SK-N-SH (cell line): ENCODE measurements around the gene FKBP4.

ENCODE experiments used
- NRF1 ChIP-seq: IDR thresholded peaks from 2 replicates; pipeline ENCODE4 v1.6.1; 2012; ENCODE audit warnings: low read depth, mild to moderate bottlenecking, low read length
- POLR2AphosphoS5 ChIP-seq: IDR thresholded peaks from 2 replicates; pipeline ENCODE4 v1.6.1; 2012; ENCODE audit warnings: low read depth, low read length
- RAD21 ChIP-seq: IDR thresholded peaks from 2 replicates; pipeline ENCODE4 v1.6.1; 2012; ENCODE audit warnings: mild to moderate bottlenecking, low read length
- SIN3A ChIP-seq: IDR thresholded peaks from 2 replicates; pipeline ENCODE4 v1.6.1; 2012; ENCODE audit warnings: low read depth, mild to moderate bottlenecking, low read length, moderate library complexity, borderline replicate concordance
- TAF1 ChIP-seq: IDR thresholded peaks from 2 replicates; pipeline ENCODE4 v1.6.1; 2012; ENCODE audit warnings: low read depth, mild to moderate bottlenecking, low read length, moderate library complexity, borderline replicate concordance
- TF ChIP-seq, protein P1 (sequence below): fragments of 200-600 bp; sonication (generic); IDR thresholded peaks from 2 replicates; pipeline ENCODE4 v1.6.1; 2017; ENCODE audit warnings: antibody characterized with exemption, mild to moderate bottlenecking, moderate library complexity

DNA sequence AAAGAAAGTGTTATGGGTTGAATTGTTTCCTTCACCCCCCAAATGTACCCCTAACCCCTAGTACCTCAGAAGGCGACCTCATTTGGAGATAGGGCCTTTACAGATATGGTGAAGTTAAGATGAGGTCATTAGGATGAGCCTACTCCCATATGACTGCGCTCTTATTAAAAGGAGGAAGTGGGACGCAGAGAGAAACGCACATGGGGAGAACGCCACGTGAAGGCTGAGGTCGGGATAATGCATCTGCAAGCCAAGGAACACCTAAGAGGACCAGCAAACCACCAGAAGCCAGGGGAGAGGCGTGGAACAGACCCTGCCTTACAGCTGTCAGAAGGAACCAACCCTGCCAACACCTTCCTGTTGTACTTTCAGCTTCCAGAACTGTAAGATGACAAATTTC lies 41.8 kb downstream of the FKBP4 start:
- TF ChIP-seq, protein P1, sequence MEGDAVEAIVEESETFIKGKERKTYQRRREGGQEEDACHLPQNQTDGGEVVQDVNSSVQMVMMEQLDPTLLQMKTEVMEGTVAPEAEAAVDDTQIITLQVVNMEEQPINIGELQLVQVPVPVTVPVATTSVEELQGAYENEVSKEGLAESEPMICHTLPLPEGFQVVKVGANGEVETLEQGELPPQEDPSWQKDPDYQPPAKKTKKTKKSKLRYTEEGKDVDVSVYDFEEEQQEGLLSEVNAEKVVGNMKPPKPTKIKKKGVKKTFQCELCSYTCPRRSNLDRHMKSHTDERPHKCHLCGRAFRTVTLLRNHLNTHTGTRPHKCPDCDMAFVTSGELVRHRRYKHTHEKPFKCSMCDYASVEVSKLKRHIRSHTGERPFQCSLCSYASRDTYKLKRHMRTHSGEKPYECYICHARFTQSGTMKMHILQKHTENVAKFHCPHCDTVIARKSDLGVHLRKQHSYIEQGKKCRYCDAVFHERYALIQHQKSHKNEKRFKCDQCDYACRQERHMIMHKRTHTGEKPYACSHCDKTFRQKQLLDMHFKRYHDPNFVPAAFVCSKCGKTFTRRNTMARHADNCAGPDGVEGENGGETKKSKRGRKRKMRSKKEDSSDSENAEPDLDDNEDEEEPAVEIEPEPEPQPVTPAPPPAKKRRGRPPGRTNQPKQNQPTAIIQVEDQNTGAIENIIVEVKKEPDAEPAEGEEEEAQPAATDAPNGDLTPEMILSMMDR, result no peak
- TF ChIP-seq SIN3A, result no peak
- TF ChIP-seq TAF1, result no peak
- TF ChIP-seq POLR2AphosphoS5, result no peak
- no peak for TF ChIP-seq RAD21
- no peak for TF ChIP-seq NRF1
